Measurements from ENCODE around the gene ZSWIM6.

GRCh38 chr5:61412361-61412760 lies 80.3 kb downstream of the ZSWIM6 start:
- TF ChIP-seq CTCF (IDR thresholded peaks at IDR 0.05) (no peak), POLR2A (IDR thresholded peaks at IDR 0.05) (no peak)

Data from Peyer's patch (tissue), 4 donors.